Thoracic aorta (tissue), 2 donors: ENCODE data around the gene SAYSD1. TPM values are rescaled to one million over a fixed set of nuclear protein-coding genes. Genes with fewer than 3 reads are reported as not detected.

Source experiments
- ATAC-seq: fragments of 150-250 bp; one replicate; pipeline ENCODE4 v1.8.0; 2017; ENCODE audit warnings: low read depth; ENCODE audit not compliant: insufficient number of reproducible peaks, low FRiP score
- DNase-seq: peaks from one replicate; pipeline ENCODE4 v3.0.0-alpha.2; 2020; ENCODE audit warnings: low spot score
- H3K27ac ChIP-seq, 2 donors: fragments of 200-600 bp; sonication (generic); 1 replicate in 1 of 2; 2 replicates in 1 of 2; pipeline ENCODE4 v1.5.1; 2016; ENCODE audit warnings: mild to moderate bottlenecking in 2 of 2, moderate library complexity in 2 of 2
- H3K27me3 ChIP-seq: fragments of 200-600 bp; sonication (generic); replicated peaks from 2 replicates; pipeline ENCODE4 v1.6.0; 2016; ENCODE audit warnings: mild to moderate bottlenecking; ENCODE audit not compliant: insufficient read depth
- H3K36me3 ChIP-seq: fragments of 200-600 bp; sonication (generic); one replicate; pipeline ENCODE4 v1.5.1; 2016
- H3K4me1 ChIP-seq, 2 donors: fragments of 200-600 bp; sonication (generic); 1 replicate in 1 of 2; 2 replicates in 1 of 2; pipeline versions ENCODE4 v1.5.1 to v1.6.0; 2016; ENCODE audit warnings: low read depth in 2 of 2, mild to moderate bottlenecking in 1 of 2; ENCODE audit not compliant: control insufficient read depth in 1 of 2
- H3K4me3 ChIP-seq: fragments of 200-600 bp; sonication (generic); 2 replicates; pipeline ENCODE4 v1.5.1; 2016; ENCODE audit warnings: mild to moderate bottlenecking
- H3K9me3 ChIP-seq: fragments of 200-600 bp; sonication (generic); 2 replicates; pipeline ENCODE4 v1.5.1; 2016
- total RNA-seq, 2 donors: library from RNA; depleted of rRNA; stranded (reverse); fragments of >200 nt; gene quantifications; one replicate each; pipeline versions ENCODE4 v1.1.0 to v1.2.3, GENCODE V29; 2016
- TF ChIP-seq, protein P1 (sequence below): fragments of 200-600 bp; sonication (generic); IDR thresholded peaks from one replicate; pipeline ENCODE4 v1.5.1; 2019; ENCODE audit warnings: antibody characterized with exemption

SAYSD1 gene
- total RNA-seq: 10 to 100 TPM; 16.2 to 16.5 TPM

GRCh38 chr6:39114704-39115599 lies at the start of gene SAYSD1:
Gene SAYSD1 (minus strand): TSS chr6:39115186. CDS start chr6:39115089, 97 bp downstream.
- Histone ChIP-seq H3K27me3 (no peaks in the 10 kb centered on the region), H3K27ac (peak within 1 kb of the TSS; percentile 81 to 82), H3K4me1 (peaks cover 3 to 16% of the 10 kb centered on the region in 2 donors), H3K9me3 (no peaks in the 10 kb centered on the region), H3K4me3 (peak within 1 kb of the TSS; percentile 71), H3K36me3 (no peaks in the 10 kb centered on the region)
- peak; percentile 53 for DNase-seq
- peak; percentile 84 for ATAC-seq
- TF ChIP-seq, protein P1, sequence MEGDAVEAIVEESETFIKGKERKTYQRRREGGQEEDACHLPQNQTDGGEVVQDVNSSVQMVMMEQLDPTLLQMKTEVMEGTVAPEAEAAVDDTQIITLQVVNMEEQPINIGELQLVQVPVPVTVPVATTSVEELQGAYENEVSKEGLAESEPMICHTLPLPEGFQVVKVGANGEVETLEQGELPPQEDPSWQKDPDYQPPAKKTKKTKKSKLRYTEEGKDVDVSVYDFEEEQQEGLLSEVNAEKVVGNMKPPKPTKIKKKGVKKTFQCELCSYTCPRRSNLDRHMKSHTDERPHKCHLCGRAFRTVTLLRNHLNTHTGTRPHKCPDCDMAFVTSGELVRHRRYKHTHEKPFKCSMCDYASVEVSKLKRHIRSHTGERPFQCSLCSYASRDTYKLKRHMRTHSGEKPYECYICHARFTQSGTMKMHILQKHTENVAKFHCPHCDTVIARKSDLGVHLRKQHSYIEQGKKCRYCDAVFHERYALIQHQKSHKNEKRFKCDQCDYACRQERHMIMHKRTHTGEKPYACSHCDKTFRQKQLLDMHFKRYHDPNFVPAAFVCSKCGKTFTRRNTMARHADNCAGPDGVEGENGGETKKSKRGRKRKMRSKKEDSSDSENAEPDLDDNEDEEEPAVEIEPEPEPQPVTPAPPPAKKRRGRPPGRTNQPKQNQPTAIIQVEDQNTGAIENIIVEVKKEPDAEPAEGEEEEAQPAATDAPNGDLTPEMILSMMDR: no peak

GRCh38 chr6:39157511-39157910 lies 42.5 kb upstream of the SAYSD1 start:
- H3K27me3 ChIP-seq: no peaks in the 10 kb centered on the region
- ATAC-seq (no peak), DNase-seq (no peak)
- no peaks in the 10 kb centered on the region for H3K9me3 ChIP-seq
- H3K4me3 ChIP-seq: no peak overlapping the region
- TF ChIP-seq, protein P1: no peak
- H3K27ac ChIP-seq: no peak overlapping the region
- H3K4me1 ChIP-seq: no peaks in the 10 kb centered on the region
- no peaks in the 10 kb centered on the region for H3K36me3 ChIP-seq

- DNase-seq (no peak), ATAC-seq (no peak)
- Histone ChIP-seq H3K27me3 (no peaks in the 10 kb centered on the region), H3K9me3 (no peaks in the 10 kb centered on the region), H3K27ac (no peak overlapping the region), H3K36me3 (no peaks in the 10 kb centered on the region), H3K4me3 (no peak overlapping the region), H3K4me1 (no peaks in the 10 kb centered on the region)
- TF ChIP-seq, protein P1: no peak
These were observed 41.8 kb upstream of the SAYSD1 start for GRCh38 chr6:39156801-39157200.

- Histone ChIP-seq H3K9me3 (no peaks in the 10 kb centered on the region), H3K4me3 (no peak overlapping the region), H3K27me3 (no peaks in the 10 kb centered on the region), H3K4me1 (no peaks in the 10 kb centered on the region), H3K36me3 (no peaks in the 10 kb centered on the region), H3K27ac (no peak overlapping the region)
- no peak for DNase-seq
- TF ChIP-seq, protein P1: no peak
- ATAC-seq: no peak
These were observed 39.7 kb upstream of the SAYSD1 start for GRCh38 chr6:39154705-39155104.

DNA sequence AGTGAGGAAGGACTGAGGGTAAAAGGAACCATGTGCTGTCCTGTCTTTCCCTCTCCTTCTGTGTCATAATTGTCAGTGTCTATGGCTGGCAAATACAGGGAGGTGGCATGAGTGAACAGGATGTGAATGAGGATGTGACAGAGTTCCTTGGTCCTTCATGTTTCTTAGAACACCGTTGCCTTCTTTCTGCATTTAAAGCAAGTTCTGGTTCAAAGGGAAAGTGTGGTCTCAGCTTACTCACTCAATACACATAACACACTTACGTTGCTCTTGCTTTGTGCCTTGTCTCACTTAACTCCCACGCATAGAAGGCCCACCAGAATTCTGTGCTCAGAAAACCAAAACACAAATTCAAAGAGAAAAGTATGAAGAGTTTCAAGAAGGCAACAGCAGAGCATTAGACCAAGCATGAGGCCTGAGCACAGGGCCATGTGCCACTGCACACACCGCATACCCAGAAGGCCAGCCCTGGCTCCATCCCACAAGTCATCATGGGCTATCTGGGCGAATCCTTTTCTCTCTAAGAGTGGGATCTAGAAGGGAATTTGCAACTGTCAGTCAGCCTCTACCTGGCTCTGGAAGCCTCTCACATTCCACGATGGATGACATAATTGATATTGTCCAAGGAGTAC lies 38.9 kb upstream of the SAYSD1 start:
- Histone ChIP-seq H3K4me1 (no peaks in the 10 kb centered on the region), H3K27me3 (no peaks in the 10 kb centered on the region), H3K27ac (no peak overlapping the region), H3K36me3 (no peaks in the 10 kb centered on the region), H3K4me3 (no peak overlapping the region), H3K9me3 (no peaks in the 10 kb centered on the region)
- TF ChIP-seq, protein P1: no peak
- no peak for DNase-seq
- ATAC-seq: no peak
